Activated CD4-positive, CD25-positive, alpha-beta regulatory T cell treated with anti-CD3 and anti-CD28 coated beads, Interleukin-2, amount 50 U/mL, for 16 hours (primary cell): ENCODE results near the gene TMEM184A.

Experiments
- DNase-seq: peaks from one replicate; pipeline ENCODE4 v3.0.0-alpha.2; 2020; ENCODE audit warnings: low read depth, low spot score

Gene TMEM184A

DNA sequence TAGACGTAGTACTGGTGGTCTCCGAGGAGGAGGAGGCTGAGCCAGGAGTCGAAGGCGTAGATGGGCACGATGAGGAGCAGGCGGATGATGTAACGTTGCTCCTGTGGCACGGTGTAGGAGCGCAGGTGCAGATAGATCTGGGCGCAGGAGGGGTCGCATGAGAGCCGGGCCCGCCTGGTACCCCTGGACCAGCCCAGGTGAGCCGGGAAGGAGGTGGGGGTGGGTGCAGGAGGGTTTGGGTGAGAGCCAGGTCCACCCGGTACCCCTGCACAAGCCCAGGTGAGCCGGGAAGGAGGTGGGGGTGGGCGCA lies 5.2 kb downstream of the TMEM184A start:
- no peak for DNase-seq

DNA sequence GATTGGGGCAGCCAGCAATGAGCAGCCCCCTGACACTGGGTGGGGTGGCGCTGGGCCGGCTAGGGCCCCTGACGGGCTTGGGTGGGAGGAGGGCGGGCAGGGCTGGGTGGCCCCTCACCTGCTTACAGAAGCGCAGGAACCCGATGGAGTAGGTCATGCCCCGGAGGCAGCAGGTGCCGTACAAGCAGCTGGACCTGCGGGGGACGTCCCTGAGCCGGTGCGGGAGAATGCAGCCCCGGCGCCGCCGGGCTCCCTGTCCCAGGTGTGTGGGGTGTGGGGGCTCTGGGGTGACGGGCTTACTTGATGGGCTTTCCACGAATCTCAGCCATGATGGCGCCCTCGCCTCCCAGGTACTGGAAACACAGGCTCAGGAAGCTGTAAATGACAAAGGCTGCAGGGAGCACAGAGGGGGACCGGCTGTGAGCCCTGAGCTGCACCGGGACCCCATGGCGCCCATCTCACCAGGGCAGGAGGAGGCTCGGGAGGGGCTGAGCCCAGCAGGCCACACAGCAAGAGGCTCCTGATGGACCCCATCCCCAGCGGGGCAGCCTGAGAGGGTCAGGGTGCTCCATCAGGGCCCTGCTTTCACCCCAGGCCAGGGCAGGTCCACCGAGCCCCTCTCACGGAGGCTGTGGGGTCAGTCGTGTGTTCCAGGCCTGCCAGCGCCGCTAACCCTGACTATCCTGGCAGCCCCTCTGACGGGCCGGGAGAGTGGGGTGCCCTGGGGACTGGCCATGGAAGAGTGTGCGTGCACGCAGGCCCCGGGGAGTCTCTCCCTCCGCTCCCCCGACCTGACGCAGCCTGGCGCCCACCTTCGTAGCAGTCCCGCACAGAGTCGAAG lies 5.8 kb downstream of the TMEM184A start:
- DNase-seq = no peak

DNA sequence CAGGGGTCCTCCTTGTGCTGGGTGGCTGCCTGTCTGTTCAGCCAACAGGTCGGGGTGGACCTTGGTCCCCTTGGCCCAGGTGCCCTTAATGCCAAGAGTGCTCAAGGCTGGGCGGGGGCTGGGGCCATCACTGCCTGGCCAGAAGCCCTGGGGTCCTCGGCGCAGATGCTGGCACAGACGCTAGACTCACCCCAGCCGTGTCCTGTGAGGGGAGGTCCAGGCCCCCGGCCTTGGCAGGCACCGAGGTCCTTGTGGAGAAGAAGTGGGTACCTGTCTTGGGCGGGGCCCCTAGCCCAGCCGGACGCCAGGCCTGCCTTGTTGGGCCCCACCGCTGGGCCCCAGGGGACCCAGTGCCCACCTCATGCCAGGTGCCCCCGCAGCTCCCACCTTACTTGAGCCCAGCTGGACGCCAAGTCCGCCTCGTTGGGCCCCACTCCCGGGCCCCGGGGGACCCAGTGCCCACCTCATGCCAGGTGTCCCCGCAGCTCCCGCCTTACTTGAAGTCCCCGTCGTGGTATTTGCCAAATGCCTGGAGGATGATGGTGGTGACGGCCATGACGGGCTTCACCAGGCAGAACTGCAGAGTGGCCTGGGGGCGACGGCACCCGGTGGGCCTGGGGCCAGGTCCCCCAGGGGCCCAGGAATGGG lies 6.5 kb downstream of the TMEM184A start:
- no peak for DNase-seq

DNA sequence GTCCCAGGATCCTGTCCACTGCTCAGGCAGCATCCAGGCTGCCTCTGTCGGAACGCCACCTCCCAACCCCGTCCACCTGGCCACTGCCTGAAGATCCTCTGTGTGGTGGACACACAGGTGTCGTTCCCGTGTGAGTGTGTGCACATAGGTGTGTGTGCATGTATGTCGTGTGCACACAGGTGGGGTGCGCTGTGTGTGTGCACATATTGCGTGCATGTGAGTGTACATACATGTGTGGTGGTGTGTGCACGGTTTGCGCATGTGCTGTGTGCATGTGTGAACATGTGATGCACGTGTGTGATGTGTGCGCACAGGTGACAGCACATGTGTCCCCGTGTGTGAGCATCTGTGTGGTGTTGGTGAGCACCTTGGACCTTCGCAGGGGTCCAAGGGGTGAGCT lies 7.1 kb downstream of the TMEM184A start:
- no peak for DNase-seq

DNA sequence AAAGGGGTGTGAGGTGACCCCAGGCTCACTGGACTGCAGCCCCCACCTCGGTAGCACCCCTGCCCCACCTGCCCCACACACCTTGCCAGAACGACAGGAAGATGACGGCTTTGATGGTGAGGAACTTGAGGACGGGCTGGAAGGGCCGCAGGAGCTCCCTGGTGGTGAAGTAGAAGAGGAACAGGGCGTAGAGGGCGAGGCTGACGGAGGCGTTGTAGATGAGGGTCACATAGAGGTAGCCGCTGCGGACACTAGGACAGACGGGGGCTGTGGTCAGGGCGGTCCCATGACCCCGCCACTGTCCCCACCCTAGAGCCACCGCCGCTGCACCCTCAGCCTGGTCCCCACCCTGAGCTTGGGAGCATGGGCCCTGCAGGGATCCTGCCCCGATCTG lies 7.6 kb downstream of the TMEM184A start:
- no peak for DNase-seq

DNA sequence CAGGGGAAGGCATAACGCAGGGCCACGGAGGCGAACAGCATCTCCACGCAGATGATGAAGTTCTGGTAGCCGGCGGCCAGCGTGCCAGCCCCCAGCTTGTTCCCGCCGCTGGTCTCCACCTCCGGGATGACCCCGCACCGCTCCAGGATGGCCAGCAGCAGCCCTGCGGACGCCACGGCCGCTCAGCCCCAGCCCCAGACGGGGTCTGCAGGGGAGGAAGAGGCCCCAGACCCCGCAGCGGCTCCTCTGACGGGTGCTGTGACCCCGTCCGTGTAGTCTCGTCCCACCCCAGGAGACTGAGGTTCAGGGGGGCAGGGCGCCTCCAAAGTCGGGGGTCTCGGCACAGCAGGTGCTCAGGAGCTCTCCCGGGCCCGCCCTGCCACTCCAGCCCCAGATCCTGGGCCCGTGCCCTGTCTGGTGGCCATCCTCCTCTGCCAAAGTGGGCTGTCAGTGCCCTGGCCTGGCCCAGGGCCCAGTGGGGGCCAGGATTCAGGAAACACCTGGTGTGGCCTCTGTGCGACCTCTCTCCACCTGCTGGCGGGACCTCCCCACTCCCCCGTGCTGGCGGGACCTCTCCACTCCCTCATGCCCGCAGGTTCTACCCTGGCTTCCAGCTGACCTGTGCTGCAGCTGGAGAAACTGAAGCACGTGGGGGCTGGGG lies 8.1 kb downstream of the TMEM184A start:
- no peak for DNase-seq

DNA sequence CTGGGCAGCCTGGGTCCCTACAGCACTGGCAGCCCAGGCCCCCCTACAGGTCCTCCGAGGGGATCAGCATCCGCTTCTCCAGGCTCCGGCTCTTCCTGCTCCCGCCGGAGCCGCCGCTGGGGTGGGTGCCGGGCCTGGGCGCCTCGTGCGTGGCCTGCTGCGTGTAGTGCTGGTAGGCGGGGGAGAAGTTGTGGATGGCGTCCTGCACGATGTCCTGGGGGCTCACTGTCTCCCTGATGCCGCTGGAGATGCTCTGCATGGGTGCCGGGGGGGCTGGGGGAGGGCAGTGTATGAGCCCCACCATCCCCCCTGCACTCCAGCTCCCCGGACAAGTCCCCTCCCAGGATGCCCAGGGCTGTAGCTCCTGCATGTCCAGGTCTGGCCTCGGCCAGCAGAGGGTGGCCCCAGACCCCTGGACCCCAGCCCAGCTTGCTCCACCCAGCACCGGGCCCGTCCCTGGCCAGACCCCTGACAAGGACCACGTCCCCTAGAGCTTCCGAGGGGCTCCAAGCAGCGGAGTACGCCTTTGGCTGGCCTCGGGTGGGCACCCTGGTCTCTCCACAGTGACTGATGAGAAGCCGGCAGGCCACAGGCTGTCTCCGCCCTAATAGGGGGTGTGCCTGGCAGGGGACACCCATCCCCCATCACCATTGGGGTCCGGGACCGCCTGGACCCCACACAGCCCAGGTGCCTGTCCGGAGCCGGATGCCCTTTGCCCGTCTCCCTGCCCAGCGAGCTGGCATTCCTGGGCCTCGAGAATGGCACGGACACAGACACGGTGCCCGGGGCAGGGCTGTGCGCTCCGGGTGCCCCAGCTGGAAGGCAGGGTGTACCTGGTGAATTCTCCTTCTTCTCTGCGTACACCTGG lies 8.9 kb downstream of the TMEM184A start:
- no peak for DNase-seq

DNA sequence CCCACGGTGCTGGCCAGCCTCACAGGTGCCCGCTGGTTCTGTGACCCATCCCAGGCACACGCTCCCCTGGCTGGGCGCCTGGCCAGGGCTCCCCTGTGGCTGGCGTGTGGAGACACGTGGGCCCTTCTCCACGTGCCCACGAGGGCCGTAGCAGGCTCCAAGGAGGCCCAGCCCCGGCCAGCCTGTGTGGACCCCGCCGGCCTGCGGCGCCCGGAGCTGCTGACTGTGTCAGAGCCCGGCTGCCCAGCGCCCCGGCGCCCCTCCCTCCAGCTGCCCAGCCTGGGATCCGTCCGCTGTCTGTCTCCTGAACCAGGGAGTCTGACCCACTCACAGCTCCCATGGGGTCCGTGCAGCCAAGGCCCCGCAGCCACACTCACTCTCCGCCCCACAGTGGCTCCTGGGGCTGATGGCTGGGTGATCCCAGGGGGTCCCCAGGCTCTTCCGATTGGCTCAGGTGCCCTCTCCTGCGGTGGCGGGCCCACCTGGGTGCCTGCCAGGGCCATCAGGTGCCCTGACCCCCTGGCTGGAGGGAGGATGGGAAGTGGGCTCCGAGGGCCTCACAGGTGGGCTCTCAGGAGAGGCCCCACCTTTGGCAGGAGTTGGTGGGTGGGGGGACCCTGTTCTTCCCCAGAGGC lies 9.6 kb downstream of the TMEM184A start:
- DNase-seq = no peak

DNA sequence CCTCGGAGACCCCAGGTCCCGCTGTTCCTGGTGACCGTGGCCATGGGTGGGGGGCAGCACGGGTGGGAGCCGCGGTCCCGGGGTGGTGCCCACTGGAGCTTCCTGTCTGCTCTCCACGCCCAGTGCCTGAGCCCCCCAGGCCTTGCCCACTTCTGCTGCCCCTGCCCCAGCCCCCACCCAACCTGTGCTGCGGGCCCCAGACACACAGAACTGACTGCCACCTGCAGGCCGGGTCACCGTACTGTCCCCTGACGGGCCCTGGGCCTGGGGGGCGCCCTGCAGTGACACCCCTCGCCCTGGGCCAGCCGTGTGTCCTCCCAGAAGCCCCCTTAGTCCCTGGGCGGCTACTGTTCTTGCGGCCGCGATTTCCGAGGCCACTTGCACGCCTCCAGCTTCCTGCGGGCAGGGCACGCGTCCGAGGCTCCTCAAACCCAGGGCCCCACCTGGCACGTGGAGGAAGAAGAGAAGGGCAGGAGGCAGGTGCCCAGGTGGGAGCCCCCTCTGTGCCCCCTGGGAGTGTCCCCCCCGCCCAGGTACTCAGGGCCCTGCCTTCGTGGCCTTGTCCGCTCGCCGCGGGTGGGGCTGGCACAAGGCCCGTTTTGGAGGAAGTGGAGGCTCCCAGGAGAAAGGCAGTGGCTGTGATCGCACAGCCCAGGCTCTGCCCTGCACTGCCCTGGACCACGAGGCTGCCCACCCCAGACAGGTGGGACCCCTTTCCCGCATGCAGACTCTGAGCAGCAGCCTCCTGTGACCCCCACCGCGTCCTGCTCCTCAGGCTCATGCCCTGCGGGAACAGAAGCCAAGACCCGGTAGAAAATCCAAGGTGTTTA lies 10.4 kb downstream of the TMEM184A start:
- DNase-seq = no peak

DNA sequence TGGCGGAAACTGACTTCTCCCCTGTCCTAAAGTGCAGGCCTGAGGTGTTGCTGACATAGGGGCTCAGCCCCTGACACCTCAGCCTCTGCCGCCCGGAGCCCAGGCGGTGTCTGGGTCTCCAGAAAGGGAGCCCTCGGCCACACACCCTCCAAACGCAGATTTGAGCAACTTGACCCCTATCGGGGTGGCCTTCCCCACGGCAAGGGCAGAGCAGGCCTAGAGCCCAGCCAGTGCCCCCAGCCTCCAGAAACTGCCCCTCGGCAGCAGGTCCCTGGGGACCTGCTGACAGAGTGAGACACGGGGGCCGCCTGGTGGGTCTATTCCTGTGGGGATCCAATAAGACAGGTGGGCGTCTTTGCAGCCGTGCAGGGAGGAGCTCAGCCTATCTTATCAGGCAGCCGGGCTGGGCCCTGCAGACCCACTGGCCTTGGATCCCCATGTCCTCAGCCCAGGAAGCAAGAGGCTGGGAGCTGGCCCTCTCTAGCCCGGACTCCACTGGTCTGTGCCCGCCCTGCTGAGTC lies 11.0 kb downstream of the TMEM184A start:
- no peak for DNase-seq

DNA sequence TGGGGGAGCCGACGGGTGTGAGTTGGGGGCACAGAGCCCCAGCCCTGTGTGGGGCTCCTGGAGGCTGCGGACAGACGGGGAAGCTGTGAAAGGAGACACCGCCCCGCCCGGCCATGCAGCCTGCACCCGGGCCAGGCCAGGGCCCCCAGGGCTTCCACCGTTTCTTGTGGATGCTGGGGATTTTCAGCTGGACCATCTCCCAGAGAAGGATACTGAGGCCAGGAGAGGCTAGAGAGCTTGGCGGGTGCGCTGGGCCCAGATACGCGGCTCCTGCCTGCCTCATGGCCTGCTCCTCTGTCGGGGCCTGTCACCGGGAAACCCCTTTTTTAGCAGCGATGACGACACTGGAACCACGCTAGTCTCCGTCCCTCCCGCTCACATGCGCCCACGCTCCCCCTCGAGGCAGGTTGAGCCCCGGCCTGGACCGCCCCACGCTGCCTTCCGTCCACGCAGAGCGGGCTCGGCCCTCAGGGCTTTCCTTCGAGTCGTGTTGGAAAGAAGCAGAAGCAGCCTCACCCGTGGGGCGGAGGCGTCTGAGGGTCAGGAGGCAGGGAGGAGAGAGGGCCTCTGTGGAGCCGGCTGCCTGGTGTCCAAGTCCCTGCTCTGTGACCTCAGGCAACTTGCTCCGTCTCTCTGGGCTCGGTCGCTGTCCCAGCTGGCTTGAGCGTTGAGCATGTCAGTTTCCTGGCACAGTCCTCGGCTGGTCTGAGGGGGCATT lies 11.7 kb downstream of the TMEM184A start:
- no peak for DNase-seq

DNA sequence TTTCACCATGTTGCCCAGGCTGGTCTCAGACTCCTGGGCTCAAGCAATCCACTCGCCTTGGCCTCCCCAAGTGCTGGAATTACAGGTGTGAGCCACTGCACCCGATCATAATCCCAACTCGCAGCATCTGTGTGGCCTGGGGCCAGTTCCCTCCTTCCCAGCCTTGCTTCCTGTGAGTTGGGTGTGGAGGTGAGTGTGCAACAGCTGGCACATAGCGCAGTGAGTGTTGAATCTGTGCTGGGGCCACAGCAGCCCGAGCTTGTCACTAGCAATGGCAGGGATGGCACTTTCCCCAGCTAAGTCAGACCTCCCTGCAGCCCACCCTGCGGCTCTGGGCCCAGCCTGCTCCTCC lies 12.2 kb downstream of the TMEM184A start:
- DNase-seq = no peak

DNA sequence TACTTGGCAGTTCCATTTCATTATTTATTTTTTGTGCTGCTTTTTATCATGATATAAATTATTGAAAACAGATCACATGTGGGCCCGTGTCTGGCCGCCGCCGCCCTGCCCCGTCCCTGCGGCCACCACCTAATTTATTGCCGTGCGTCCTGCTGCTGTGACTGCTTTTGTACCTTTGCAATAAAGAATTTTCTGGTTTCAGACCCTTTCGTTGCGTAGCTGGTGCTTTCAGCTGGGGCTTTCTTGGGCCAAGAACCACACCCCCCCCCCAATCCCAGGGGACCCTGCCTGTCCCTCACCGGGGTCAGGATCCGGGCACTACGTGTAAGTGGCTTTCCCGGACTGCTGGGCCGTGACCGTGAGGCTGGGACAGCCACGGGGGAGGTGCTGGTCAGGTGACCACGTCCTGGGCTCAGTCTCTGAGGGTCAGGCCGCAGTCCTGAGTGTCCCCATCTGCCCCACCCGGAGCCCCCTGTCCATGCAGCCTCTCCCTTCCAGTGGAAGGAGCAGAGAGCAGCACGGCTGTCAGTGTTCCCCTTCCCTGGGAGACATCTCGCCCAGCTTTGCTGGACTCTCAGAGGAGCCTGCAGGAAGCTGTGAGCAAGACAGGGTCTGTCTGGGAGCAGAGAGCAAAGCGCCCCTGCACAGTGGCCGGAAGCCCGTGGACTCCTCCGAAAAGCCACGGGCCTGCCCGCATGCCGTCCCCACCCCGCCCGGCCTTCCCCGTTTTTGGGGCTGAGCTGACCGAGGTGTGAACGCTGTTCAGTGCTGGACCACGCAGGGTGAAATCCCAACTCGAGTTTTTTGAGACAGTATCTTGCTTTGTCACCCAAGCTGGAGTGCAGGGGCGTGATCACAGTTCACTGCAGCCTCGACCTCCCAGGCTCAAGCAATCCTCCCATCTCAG lies 12.9 kb downstream of the TMEM184A start:
- DNase-seq = no peak

DNA sequence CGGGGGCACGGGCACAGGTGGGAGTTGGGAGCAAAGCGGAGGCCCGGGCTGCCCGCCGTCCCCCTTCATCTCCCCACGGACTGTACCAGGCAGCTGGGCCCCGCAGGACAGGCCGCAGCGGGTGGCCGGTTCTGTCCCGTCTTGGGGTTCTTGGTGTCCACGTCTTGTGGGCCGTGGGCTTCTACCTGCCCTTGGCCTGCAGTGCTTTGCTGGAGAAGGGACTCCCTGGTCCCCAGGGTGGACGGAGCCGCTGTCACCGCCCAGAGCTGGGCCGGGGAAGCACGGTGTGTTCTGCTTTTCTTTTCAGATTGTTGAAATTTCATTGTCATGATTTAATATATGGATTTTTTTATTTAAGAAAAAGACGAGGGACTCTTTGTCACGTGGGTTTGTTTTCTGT lies 13.7 kb downstream of the TMEM184A start:
- DNase-seq = no peak

DNA sequence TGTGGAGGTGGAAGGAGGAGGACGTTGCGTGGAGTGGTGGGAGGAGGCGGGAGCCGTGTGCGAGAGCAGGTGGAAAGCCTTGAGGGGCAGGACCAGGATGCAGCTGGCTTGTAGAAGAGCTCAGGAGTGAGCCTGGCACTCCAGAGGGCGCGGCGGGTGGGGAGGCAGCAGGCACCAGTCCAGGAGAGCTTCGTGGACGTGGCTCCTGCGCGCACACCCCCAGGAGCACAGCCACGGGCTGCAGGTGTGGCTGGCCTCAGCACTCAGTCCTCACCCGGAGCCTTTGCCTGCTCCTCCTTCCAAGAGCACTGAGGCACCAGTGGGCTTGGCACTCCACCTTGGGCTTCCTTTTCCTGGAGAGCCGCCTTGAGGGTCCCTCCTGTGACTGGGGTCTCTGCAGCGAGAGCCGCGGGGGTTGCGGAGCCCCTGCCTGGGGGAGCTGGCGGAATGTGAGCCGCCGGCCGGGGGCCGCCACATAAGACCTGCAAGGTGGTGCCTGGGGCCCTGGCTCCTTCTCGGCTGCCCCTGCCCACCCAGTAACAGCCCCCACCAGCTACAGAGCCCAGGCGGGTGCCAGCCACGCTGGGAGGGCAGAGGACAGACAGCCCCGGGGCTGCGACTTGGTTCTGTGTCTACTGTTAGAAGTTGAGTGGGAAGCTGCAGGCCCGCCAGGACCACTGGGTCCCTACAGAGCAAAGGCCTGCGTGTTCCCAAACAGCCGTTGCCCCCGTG lies 14.4 kb downstream of the TMEM184A start:
- DNase-seq = no peak

DNA sequence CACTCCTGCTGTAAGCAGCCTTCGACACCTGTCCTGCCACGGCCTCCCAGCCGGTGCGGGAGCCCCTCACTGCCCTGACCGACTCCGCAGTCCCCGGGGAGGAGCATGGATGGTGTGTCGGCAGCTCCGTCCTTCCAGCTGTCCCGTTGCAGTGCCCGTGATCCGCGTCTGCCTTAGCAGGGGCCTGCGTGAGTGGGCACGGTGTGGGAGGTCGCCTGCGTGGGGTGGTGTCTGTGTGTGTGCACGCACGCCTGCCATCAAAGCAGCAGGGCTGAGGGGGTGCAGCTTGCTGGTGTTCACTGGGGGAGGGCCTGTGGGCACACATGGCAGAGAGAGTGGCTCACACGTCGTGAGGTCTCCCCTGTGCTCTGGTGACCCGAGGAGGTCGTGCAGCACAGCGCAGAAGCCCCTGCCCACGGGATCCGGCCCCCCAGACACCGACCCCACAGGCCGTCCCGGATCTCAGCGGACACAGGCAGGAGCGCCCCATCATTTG lies 15.2 kb downstream of the TMEM184A start:
- DNase-seq = no peak

DNA sequence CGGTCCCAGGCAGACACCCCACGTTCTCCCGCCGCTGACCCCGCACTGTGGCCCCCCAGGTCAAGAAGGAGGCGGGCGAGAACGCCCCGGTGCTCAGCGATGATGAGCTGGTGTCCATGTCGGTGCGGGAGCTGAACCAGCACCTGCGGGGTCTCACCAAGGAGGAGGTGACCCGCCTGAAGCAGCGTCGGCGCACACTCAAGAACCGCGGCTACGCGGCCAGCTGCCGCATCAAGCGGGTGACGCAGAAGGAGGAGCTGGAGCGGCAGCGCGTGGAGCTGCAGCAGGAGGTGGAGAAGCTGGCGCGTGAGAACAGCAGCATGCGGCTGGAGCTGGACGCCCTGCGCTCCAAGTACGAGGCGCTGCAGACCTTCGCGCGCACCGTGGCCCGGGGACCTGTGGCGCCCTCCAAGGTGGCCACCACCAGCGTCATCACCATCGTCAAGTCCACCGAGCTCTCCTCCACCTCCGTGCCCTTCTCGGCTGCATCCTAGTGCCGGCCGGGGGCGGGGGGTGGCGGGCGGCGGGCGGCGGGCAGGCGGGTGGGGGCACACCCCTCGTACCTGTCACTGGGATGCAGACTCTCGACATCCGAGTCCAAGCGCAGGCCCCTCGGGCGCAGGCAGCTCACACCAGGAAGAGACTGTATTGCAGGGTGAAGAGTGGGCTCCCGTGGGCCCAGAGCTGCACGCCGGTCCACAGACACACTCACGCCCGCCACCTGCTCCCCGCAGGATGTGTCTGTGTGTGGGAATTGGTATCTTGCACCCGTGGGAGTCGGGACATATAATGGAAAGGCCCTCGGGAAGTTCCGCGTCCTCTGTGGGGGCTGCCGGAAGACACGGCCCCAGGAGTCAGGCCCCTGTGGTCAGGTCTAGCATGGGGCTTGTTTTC lies 15.9 kb downstream of the TMEM184A start:
- no peak for DNase-seq
